NCI-H82 treated with DMSO at 0.1 percent for 48 hours (cell line): ENCODE results near the gene PIBF1.
"Not testable (repeated sequence)": the region's sequence is repeated elsewhere in the genome, so short reads cannot be mapped to it uniquely, and the experiment has no call there.

Experiments
- DNase-seq: peaks from one replicate; lab custom pipeline; 2025; ENCODE audit not compliant: unreplicated experiment; lab: John Stamatoyannopoulos, UW

PIBF1 gene

DNA sequence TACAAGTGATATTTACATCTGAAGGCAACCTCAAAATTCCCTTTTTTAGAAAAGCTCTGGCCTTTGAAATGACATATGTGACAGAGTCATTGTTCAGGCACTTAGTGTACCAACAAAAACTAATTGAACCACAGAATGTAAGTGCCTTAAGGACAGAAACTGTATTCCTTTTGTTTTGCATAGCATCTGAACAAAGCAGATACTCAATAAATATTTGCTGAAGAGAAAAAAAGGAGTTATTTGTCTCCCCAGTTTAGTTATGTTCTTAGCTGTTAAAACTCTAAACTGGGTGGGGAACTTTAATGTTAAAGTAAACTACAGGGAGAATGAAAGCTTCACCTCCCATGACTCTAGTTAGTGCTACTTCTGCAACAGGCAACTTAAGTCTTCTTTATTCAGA lies 220.0 kb downstream of the PIBF1 start:
- DNase-seq = no peak

DNA sequence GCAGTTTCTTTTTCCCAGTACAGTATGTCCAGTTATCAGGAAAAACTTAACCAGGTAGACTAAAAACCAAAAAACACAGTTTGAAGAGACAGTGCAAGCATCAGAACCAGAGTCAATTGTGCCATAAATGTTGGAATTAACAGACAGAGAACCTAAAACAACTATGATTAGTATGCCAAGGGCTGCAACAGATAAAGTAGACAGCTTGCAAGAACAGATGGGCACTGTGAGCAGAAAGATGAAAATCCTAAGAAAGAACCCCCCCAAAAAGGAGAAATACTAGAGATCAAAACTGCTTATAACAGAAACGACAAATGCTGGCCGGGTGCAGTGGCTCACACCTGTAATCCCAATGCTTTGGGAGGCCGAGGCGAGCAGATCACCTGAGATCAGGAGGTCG lies 229.8 kb downstream of the PIBF1 start:
- no peak for DNase-seq

DNA sequence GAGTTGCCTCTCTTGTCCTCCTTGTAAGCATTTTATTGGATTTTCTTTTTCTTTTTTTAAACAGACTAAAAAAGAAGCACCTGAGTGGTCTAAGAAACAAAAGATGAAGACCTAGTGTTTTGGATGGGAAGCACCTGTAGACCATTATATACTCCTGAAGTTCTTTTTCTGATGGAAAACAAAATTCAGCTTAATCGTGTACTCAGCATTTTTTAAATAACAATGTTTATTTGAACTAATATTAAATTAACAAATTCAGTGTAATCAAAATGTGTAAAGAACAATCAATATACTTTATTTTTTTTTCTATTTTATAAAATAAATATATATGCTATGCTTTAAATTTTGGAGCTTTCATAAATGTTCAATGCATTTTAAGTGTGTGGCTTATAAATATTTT lies 233.9 kb downstream of the PIBF1 start:
- DNase-seq = no peak

DNA sequence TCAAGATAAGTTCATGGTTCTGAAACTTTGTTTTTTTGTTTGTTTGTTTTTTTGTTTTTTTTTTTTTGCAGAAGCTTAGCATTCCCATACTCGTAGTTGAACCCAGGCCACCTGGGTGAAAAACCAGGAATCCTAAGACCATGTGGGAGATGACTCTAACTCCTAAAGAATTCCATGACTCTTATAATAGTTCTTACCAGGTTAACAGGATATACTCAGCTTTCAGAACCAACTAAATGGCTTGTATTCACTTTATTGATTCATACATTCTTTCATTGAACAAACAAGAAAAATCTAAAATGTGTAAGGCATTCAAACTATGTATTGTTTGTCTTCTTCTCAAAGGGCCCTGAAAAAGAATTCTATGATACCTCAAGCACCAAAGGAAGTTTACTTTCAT lies 236.4 kb downstream of the PIBF1 start:
- no peak for DNase-seq

DNA sequence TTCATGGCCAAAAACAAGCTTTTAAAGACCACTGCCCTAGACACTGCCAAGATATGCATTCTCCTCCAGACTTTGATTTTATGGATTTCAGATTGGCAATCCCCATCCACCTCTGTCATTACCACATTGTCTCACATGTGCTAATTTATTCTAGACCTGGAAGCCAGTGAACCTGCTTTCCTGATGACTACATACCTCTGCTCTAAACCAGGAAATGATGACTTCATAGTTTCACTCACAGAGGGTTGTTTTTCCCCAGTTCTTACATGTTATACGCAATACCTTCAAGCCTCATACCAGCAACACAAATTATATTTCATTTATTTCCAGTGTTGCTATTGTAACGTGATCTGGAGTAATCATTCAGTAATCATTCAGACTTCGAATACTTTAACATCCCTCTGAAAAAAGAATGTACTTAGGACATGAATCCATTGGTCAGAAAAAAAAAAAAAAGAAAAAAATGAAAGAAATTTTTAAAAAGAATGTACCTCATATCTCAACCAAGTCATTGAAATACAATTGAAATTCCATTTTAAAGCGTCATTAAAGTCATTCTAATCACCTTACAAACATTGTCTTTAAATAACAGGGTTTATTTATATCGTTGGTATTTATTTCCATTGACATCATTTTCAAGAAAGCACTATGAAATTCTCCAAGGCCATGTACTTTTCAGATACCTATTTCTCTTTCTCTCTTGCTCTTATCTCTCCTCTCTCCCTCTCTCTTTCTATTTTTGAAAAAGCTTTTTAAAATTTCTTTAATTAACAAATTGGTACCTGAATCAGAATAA lies 243.5 kb downstream of the PIBF1 start:
- no peak for DNase-seq

DNA sequence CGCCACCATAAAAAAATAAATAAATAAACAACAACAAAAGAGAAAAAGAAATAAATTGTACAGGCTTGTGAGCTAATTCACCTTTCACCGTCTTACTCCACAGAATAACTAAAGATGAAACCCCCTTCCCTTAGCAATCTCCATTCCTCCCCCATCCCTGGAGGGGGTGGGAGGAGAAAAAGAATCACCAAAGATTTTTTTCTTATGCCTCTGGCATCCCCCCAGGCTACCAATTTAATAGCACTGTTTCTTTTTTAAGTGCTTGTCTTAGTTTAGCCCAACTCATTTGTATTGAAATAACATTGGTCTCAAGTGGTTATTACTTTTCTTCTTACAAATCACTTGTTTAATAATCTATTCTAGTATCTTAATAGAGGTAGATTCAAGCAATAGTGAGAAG lies 253.0 kb downstream of the PIBF1 start:
- no peak for DNase-seq

DNA sequence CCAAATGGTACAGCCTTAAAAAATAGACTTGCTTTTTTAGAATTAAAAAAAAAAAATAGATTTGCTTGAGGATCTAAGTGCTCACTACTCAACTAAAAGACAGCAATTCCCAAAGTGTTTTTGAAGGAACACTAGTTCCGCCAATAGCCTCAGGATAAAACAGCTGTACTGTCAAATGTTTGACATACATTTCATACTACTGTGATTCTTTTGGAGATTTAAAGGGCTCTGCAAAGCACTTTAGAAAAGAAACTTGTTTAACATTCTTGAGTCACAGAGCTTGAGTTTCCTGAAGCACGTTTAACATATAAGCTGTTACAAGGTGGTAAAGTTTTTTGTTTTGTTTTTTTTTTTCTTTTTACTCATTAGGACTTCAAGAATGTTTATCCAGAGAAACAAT lies 253.7 kb downstream of the PIBF1 start:
- no peak for DNase-seq

DNA sequence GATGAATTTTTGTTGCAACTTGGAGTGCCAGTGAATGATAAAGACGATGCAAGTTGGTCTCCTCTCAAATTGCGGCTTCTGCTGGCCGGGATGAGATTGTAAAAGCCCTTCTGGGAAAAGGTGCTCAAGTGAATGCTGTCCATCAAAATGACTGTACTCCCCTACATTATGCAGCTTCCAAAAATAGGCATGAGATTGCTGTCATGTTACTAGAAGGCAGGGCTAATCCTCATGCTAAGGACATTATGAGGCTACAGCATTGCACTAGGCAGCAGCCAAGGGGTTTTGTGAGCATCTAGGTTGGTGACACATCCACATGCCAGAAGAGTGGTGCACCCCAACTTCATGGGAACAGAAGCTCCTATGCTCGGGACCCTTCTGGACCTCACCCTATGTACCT lies 254.6 kb downstream of the PIBF1 start:
- no peak for DNase-seq

DNA sequence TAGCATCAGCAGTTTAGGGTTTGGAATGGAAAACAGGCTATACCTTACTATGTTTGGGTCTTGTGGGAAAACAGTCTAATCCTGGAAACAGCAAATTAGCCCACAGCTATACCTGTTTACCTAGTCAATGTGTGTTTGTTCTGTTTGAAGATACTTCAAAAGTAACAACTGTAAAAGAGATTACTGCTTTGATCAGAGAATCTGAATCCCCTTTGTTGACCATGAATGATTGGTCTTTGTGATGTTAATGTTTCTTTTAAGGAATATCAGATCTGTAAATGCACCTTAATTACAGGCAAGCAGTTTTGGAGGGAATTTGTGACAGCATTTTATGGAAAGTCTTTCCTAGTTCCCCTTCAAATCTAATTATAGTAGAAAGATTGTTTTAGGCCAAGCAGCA lies 256.1 kb downstream of the PIBF1 start:
- no peak for DNase-seq

DNA sequence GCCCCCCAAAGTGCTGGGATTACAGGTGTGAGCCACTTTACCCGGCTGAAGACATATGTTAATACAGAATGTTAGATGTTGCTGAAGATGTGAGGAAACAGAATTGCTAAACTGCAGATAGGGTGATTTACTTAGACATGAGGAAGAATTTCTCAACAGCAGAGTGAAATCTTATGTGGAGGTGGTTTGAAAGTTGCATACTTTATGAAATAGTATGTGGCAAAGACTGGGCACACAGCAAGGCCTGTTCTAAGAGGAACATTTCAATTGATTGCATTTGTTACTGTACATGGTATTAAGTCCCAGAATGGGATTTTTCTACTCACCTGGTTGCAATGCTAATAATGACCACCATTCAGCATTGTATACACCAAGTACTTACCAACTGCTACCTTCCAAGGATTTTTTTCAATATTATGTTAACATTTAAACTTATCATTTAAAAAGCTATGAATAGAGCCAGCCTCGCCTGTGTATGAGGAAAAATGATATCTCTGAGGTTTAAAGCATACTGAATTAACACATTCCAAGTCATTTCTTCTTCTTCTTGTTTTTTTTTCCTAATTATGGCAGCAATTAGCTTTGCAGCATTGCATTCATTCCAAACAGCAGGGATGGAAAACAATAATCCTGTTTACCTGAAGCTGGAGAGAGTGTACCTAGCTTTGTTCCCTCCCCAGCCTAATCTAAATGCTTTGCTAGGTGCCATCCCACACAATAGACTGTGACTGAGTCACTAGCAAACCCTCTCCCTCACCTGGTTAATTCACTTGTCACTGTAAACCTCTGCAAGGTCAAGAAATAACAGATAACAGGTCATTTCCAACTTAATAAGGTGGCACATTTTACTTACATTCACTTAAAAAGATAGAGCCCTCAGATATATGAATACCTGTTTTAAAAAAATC lies 257.5 kb downstream of the PIBF1 start:
- no peak for DNase-seq

DNA sequence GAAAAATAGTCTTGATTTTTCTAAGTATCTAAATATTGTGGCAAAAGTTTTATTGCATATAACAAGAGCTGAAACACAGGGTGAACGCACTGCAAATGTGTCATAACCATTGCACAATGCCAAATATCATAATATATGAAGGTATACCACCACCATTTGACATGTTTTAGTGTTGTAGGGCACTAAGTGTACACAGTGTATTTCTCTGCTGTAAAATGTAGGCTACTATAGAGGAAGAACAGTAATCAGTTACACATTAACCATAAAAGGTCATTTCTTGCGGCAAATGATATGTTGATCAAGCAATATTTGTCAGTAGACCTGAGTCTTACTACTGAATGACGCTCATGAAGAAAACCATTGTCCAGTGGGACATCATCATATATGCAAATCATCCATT lies 258.6 kb downstream of the PIBF1 start:
- DNase-seq = no peak

DNA sequence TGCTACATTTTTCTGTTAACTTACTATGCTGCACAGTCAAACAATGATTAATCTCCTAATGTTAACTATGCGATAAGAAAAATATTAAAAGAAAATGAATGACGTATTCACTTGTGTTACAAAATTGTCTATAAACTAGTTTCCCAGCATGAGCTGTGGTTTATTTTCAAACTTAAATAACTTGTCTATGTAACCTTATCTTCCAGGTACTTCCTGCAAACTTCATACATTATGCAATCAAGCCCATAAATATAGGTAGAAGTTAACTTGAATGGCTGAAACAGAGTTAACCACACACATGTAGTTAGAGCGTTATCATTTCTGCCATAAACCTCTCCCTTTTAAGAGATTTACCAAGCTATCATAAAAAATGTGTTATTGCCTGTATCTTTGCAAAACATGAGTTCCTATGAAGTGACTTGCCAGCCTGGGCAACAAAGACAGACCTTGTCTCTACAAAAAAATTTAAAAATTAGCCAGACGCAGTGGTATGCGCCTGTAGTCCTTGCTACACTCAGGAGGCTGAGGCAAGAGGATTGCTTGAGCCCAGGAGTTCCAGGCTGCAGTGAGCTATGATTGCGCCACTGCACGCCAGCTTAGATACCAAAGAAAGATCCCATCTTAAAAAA lies 259.1 kb downstream of the PIBF1 start:
- no peak for DNase-seq

DNA sequence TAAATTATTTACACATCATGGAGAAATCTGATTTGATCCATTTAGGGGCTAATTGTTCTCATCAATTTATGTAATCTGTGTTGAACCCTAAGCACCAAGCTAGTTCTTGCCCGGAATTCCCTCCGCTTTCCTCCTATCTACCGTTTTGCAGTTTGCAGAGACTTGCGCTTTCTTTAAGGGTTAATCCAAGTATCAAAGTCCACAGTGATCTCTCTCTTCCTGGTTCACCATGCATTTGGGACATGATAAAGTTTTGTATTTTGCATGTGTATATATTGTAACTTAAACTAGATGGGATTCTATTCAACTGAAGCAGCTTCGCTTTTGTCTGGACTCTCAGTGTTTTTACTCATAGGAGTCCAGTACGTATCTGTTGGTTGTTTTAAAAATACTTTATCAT lies 263.1 kb downstream of the PIBF1 start:
- DNase-seq = no peak

DNA sequence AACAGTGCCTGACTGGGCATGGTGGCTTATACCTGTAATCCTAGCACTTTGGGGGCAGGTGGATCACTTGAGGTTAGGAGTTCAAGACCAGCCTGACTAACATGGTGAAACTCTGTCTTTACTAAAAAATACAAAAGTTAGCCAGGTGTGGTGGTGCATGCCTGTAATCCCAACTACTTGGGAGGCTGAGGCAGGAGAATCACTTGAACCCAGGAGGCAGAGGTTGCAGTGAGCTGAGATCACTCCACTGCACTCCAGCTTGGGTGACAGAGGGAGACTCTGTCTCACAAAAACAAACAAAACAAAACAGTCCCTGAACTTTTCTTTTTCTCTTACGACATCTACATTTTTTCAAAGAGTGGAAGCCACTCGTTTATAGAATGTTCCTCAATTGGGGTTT lies 266.7 kb downstream of the PIBF1 start:
- not testable (repeated sequence) for DNase-seq

DNA sequence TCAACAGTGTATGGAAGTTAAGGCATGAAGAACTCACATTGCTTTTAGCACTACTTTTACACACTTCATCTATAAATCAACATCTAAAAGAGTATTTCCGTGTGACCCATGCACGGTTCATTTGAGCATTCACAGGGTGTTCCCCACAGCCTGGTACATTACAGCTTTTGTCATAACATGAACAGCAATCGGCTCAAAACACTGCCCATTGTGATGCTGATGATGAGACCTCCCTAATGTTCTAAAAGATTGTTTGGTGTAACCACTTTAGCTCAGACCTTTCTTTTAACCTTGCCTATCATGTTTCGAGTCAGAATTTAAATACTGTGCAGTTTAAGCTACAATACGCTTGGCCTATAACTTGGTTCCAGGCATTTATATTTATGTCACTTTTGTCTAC lies 272.8 kb downstream of the PIBF1 start:
- no peak for DNase-seq

DNA sequence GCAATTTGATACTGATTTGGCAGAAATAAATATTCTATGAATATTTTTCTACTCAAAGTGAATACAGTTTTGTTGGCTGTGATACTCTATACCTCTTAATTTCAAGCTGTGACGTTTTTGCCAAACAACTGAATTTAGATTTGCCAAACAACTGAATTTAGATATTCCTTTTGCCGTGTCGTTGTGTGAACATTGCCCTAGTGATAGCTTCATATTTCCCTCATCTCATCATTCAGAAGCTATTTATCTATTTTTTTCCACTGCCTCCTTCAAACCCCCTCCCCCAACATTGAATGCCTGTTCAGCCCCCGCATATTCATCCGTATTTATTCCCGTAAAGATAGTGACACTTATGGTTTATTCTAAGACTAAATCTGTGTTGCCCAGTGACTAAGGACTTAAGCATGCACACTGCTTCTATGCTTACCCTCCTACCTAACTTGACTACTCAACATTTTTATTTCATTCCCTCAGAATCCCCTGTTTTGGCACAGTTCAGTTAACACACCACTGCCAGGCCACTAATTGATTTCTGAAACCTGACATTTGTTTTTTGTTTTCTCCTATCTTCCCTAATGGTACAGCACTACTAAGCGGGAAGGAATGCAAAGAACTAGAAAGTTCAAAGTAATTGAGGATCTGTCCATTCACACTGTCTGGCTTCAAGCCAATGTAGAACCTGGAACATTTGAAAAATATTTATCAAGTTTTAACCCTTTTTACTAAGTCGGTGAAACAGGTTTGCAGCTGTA lies 274.1 kb downstream of the PIBF1 start:
- DNase-seq = no peak

DNA sequence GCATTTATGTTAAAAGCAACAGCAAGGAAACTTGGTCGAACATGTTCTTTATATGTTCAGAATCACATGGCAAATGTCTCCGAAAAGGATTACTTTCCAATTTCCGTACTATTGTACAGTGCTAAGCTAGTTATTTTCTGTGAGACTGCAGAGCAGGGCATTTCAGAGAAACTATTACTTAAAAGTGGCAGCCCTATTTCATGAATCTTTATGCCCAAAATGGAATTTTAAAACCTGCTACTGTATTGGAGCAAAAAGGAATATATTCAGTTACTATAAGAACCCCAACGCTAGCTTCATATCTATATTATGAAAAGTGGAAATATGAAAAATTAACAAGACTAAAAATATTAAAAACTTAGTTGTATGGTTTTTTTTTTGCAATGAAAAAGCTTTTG lies 274.6 kb downstream of the PIBF1 start:
- no peak for DNase-seq

DNA sequence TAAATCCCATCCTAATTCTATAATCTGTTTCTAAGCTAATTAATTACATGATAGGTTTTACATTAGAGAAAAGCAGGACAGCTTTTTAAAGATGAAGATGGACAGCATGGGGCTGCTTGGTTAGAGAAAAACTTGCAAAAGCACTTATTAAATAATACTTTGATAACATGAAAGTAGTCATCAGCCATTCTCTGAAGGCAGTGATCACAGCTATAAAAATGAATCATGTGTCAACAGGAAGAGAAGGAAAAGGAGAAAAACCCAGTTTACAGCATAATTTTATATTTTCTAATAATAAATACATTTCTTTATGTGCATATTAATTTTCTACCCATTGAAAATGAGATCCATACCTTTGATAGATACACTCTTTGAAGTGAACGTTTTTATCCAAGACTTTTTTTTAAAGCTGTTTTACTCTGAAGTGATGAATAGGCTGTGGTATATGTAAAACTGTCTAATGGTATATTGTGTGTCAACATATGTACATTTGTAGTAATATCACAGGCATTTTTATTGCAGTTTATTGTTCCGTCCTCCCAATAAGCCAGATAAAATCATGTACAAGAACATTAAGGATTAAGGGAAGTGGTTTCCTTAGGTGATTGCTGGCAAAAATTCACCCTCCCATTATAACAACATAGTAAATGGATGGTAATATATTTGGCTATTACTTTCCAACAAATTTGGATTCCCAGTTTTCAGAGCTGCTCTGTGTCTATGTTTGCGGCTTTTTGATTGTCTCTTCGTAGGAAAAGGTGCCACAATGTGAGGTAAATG lies 275.5 kb downstream of the PIBF1 start:
- DNase-seq = no peak

DNA sequence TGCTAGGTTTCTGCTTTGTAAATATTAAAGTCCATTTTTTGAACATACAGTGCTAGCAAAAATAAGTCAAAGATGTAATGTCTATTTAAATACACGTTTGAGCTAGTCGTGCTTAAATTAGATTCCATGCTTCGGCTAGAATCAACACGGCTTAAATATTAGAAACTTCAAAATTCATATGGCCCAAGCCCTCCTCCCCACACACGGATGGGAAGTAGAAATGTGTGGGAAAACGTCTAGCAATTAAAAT lies 276.1 kb downstream of the PIBF1 start:
- DNase-seq = no peak

DNA sequence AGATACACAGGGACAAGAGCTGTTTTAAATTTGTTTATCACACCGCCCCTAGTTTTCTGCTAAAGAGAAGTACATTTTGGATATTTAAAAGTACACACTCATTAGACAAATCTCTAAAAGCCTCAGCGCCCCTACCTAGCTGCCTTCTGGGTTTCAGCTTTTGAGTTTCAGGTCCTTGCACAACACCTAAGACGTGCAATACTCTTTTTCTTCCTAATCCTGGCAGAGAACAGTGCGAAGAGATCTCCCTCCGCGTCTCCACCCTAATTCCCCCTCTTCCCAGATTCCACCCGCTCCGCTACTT lies 276.5 kb downstream of the PIBF1 start:
- no peak for DNase-seq
